ENCODE measurements around the gene PHACTR1. TPM values are rescaled to one million over a fixed set of nuclear protein-coding genes. Genes with fewer than 3 reads are reported as not detected.

The PHACTR1 gene
- total and polyA plus RNA-seq, 2 of the 4 experiments (the other 2 are of a cell fraction): not detected

GRCh38 chr6:13141387-13141786 lies 424.8 kb downstream of the PHACTR1 start:
- H3K9ac ChIP-seq (ENCODE audit: low read depth, low read length): no peak overlapping the region
- no peak overlapping the region for H3K23ac ChIP-seq (ENCODE audit: low read depth, low read length)
- H3K4me3 ChIP-seq (ENCODE audit: insufficient read depth, low read depth, low read length): no peak overlapping the region
- no peak overlapping the region for H4K8ac ChIP-seq (ENCODE audit: low read depth in 2 of 2, low read length in 2 of 2)
- no peak for DNase-seq
- H4K91ac ChIP-seq (ENCODE audit: insufficient read depth, low read depth, low read length): no peak overlapping the region
- no CpG with 5 or more reads among the region's 7 CpGs for WGBS, 2 experiments (ENCODE audit: extremely low coverage in 2 of 2, insufficient read length in 1 of 2)
- dilution Hi-C loops (cut with HindIII; ENCODE audit: low sequenced_read_pairs, unreplicated experiment): no loop called here
- in situ Hi-C loops (cut with MboI; ENCODE audit: low sequenced_read_pairs): no loop called here
- ChIA-PET CTCF (interaction anchor here (0.7 to 1.0 kb wide), 3 partner anchors 22 to 700 kb away, joined by 3 to 4 read pairs (median 3); no protein-coding TSS in a partner anchor), POLR2A (ENCODE audit: unreplicated experiment) (interaction anchor here (0.6 kb wide), 1 partner anchor 46 kb away, joined by 3 read pairs; no protein-coding TSS in a partner anchor)
- H3K4ac ChIP-seq (ENCODE audit: low read depth, low read length): no peak overlapping the region
- no peak overlapping the region for H2AK5ac ChIP-seq (ENCODE audit: low read depth, low read length)
- no peak overlapping the region for H2BK20ac ChIP-seq (ENCODE audit: low read depth, low read length)
- intact Hi-C loops (cut with micrococcal nuclease): no loop called here
- H3K27me3 ChIP-seq (ENCODE audit: control insufficient read depth, insufficient read depth, low read length): no peaks in the 10 kb centered on the region
- no peaks in the 10 kb centered on the region for H3K4me1 ChIP-seq (ENCODE audit: control insufficient read depth, insufficient read depth, low read length)
- H3K9me1 ChIP-seq (ENCODE audit: insufficient read depth, low read length): no peaks in the 10 kb centered on the region
- H3K79me1 ChIP-seq (ENCODE audit: low read depth in 1 of 2, low read length in 2 of 2): no peaks in the 10 kb centered on the region
- no peak overlapping the region for H2AK9ac ChIP-seq (replicated peaks; ENCODE audit: low read depth, low read length, poor library complexity)
- H3K18ac ChIP-seq (ENCODE audit: low read depth, low read length): no peak overlapping the region
- no peak for TF ChIP-seq BHLHE40 (IDR thresholded peaks at IDR 0.05; ENCODE audit: low read depth, low read length)
- no peak for TF ChIP-seq FOS (IDR thresholded peaks at IDR 0.05; ENCODE audit: low read depth, low read length)
- no peak for TF ChIP-seq SMC3 (IDR thresholded peaks at IDR 0.05; ENCODE audit: low read depth, low read length)
- TF ChIP-seq RAD21 (IDR thresholded peaks at IDR 0.05; ENCODE audit: low read length): no peak
- TF ChIP-seq, protein P1, sequence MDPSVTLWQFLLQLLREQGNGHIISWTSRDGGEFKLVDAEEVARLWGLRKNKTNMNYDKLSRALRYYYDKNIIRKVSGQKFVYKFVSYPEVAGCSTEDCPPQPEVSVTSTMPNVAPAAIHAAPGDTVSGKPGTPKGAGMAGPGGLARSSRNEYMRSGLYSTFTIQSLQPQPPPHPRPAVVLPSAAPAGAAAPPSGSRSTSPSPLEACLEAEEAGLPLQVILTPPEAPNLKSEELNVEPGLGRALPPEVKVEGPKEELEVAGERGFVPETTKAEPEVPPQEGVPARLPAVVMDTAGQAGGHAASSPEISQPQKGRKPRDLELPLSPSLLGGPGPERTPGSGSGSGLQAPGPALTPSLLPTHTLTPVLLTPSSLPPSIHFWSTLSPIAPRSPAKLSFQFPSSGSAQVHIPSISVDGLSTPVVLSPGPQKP (IDR thresholded peaks at IDR 0.05; ENCODE audit: borderline replicate concordance, low read depth, low read length): no peak
- no peak for TF ChIP-seq MXI1 (IDR thresholded peaks at IDR 0.05; ENCODE audit: borderline replicate concordance, low read depth, low read length)
- TF ChIP-seq CEBPB (IDR thresholded peaks at IDR 0.05; ENCODE audit: low read depth, low read length): no peak
- no TSS peak for BruUV-seq (replicated peaks)
- H2BK120ac ChIP-seq (ENCODE audit: low read depth, low read length): no peak overlapping the region
- no peak overlapping the region for H3K27ac ChIP-seq (ENCODE audit: insufficient read depth, low read length)
- H4K5ac ChIP-seq (ENCODE audit: low read depth, low read length): no peak overlapping the region
- no peaks in the 10 kb centered on the region for H3K36me3 ChIP-seq (ENCODE audit: control insufficient read depth, insufficient read depth, low read length)
- H3K9me3 ChIP-seq (ENCODE audit: control insufficient read depth, insufficient read depth, low read length): no peaks in the 10 kb centered on the region
- H2BK15ac ChIP-seq (ENCODE audit: low read depth, low read length): no peak overlapping the region
- no peak overlapping the region for H3K4me2 ChIP-seq (ENCODE audit: low read depth, low read length)
- no peaks in the 10 kb centered on the region for H4K20me1 ChIP-seq (ENCODE audit: insufficient read depth, low read length)
- no peak overlapping the region for H2AFZ ChIP-seq (replicated peaks; ENCODE audit: low read length, poor library complexity)
- H2BK5ac ChIP-seq (ENCODE audit: low read depth, low read length, poor library complexity, severe bottlenecking): no peak overlapping the region
- no peak overlapping the region for H3K56ac ChIP-seq (ENCODE audit: extremely low read depth, insufficient read depth, low read length)
- no peak overlapping the region for H3K14ac ChIP-seq (replicated peaks; ENCODE audit: low read depth, low read length)
- ATAC-seq (ENCODE audit: low read depth): no peak
